HEK293T (cell line): ENCODE data around the gene TPM1.

Source experiments
- CTCF ChIA-PET: fragments of 350-600 bp; formaldehyde crosslinking; extraction: SDS; loops from one replicate; lab custom pipeline; 2021; ENCODE audit warnings: antibody characterized with exemption, inconsistent platforms; lab: Yijun Ruan, JAX
- POLR2A ChIA-PET: fragments of 350-600 bp; formaldehyde crosslinking; extraction: SDS; loops from one replicate; lab custom pipeline; 2020; ENCODE audit warnings: antibody characterized with exemption, inconsistent platforms; lab: Yijun Ruan, JAX
- DNase-seq: peaks from one replicate; pipeline ENCODE4 v3.0.0; 2012; ENCODE audit warnings: mixed read lengths; ENCODE audit errors: extremely low spot score
- ARNT ChIP-seq: fragments of 450-650 bp; IDR thresholded peaks from 2 replicates; pipeline ENCODE4 v1.6.1; 2017; ENCODE audit warnings: mild to moderate bottlenecking
- BHLHE40 ChIP-seq: fragments of 450-650 bp; IDR thresholded peaks from 2 replicates; pipeline ENCODE4 v1.6.1; 2016; ENCODE audit warnings: mild to moderate bottlenecking, moderate library complexity, borderline replicate concordance
- CTBP1 ChIP-seq: fragments of 450-650 bp; IDR thresholded peaks from 2 replicates; pipeline ENCODE4 v1.6.1; 2016; ENCODE audit warnings: borderline replicate concordance
- ELF4 ChIP-seq: fragments of 450-650 bp; IDR thresholded peaks from 2 replicates; pipeline ENCODE4 v1.6.1; 2017; ENCODE audit warnings: antibody characterized with exemption
- FOXA1 ChIP-seq: fragments of 450-650 bp; IDR thresholded peaks from 2 replicates; pipeline ENCODE4 v1.6.1; 2016; ENCODE audit warnings: mild to moderate bottlenecking
- FOXK2 ChIP-seq: fragments of 450-650 bp; IDR thresholded peaks from 2 replicates; pipeline ENCODE4 v1.6.1; 2016; ENCODE audit warnings: mild to moderate bottlenecking
- FOXM1 ChIP-seq: fragments of 450-650 bp; IDR thresholded peaks from 2 replicates; pipeline ENCODE4 v1.6.1; 2017; ENCODE audit warnings: mild to moderate bottlenecking, borderline replicate concordance
- HDGF ChIP-seq: fragments of 450-650 bp; IDR thresholded peaks from 2 replicates; pipeline ENCODE4 v1.6.1; 2017; ENCODE audit warnings: antibody characterized with exemption, borderline replicate concordance
- L3MBTL2 ChIP-seq: fragments of 450-650 bp; conservative IDR thresholded peaks from 2 replicates; pipeline ENCODE4 v1.6.1; 2016; ENCODE audit warnings: mild to moderate bottlenecking
- LEF1 ChIP-seq: fragments of 450-650 bp; IDR thresholded peaks from 2 replicates; pipeline ENCODE4 v1.6.1; 2017; ENCODE audit warnings: mild to moderate bottlenecking, borderline replicate concordance
- NFRKB ChIP-seq: fragments of 450-650 bp; IDR thresholded peaks from 2 replicates; pipeline ENCODE4 v1.6.1; 2016; ENCODE audit warnings: mild to moderate bottlenecking, moderate library complexity
- SP1 ChIP-seq: fragments of 450-650 bp; IDR thresholded peaks from 2 replicates; pipeline ENCODE4 v1.6.1; 2017
- SUZ12 ChIP-seq: fragments of 450-650 bp; IDR thresholded peaks from 2 replicates; pipeline ENCODE4 v1.6.1; 2016; ENCODE audit warnings: mild to moderate bottlenecking
- TARDBP ChIP-seq: fragments of 450-650 bp; IDR thresholded peaks from 2 replicates; pipeline ENCODE4 v1.6.1; 2016
- ZNF384 ChIP-seq: fragments of 450-650 bp; IDR thresholded peaks from 2 replicates; pipeline ENCODE4 v1.6.1; 2016
- TF ChIP-seq, protein P1 (sequence below): fragments of 450-650 bp; IDR thresholded peaks from 2 replicates; pipeline ENCODE4 v1.6.1; 2016

The TPM1 gene

DNA sequence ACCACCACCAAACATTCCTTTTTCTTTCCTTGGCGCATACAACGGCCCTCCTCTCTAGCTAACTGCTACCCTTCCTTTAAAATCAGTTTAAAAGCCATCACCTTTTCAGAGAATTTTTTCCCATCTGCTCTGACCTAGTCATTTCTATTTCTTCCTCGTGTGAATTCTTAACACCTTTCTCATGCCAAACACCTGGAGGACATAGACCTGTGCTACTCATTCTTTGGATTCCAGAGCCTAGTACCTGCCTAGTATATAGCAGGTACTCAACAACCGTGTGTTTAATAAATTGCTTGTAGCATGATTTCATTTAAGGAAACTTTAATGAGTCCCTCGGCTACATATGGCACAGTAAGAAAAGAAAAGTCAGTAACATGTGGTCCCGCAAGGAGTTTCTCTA is 2.0 kb upstream of the TPM1 start:
- TF ChIP-seq NFRKB (no peak), HDGF (no peak), ELF4 (no peak), L3MBTL2 (no peak), SUZ12 (no peak), FOXK2 (no peak), ZNF384 (no peak), BHLHE40 (no peak), CTBP1 (no peak), SP1 (no peak), FOXM1 (no peak), TARDBP (no peak), LEF1 (no peak), ARNT (no peak), FOXA1 (no peak)
- TF ChIP-seq, protein P1, sequence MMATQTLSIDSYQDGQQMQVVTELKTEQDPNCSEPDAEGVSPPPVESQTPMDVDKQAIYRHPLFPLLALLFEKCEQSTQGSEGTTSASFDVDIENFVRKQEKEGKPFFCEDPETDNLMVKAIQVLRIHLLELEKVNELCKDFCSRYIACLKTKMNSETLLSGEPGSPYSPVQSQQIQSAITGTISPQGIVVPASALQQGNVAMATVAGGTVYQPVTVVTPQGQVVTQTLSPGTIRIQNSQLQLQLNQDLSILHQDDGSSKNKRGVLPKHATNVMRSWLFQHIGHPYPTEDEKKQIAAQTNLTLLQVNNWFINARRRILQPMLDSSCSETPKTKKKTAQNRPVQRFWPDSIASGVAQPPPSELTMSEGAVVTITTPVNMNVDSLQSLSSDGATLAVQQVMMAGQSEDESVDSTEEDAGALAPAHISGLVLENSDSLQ = no peak
- CTCF ChIA-PET = no interaction called here
- DNase-seq = no peak
- POLR2A ChIA-PET = no interaction called here

DNA sequence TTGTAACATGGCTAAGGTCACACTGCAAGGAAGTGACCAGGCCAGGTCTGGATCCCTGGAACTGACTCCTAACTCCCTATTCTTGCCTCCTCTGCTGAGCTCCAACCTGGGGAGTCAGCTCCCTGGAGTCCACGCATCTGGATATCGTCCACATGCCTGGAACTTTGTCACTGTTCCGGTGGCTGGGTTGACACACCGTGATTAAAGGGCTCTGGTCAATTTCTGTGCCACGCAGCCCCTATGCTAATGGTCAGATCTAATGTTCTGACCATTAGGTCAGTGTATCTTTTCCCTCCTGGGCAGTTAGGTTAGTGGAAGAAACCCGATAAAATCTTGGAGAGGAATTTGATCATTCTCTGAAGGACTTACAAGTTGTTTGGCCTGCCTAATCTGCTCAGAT is 1.6 kb upstream of the TPM1 start:
- ChIA-PET CTCF (no interaction called here), POLR2A (no interaction called here)
- TF ChIP-seq L3MBTL2 (no peak), FOXM1 (no peak), HDGF (no peak), SP1 (no peak), NFRKB (no peak), FOXA1 (no peak), SUZ12 (no peak), ARNT (no peak), FOXK2 (no peak)
- DNase-seq = no peak

DNA sequence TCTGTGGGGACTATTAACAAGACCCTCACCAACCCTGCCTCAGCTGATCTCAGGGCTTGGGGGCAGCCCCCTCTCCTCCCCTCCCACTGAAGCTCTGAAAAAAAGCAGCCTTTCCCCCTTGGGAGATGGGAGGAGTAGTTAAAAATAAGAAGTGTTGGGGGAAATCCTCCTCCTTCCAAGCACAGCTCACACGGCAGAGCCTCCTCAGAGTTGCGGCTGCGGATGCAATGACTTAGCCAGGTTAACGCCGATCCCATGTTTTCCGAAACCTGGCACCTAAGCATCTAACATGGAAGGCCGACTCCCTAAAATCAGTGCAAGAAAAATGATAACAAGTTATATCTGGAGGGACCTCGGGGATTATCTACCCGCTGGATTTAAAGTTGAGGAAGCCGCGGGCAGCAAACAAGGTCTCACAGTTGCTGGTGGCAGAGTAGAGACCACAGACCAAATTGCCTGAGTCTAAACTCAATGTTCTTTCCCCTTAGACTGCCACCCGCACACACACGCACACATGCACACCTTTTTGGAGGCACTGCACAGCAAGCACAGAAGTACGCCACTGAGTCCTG is 1.1 kb upstream of the TPM1 start:
- DNase-seq = no peak
- TF ChIP-seq NFRKB = no peak
- TF ChIP-seq CTBP1 = no peak
- TF ChIP-seq ARNT = no peak
- TF ChIP-seq HDGF = no peak
- no peak for TF ChIP-seq FOXA1
- no peak for TF ChIP-seq TARDBP
- no peak for TF ChIP-seq ELF4
- TF ChIP-seq LEF1 = no peak
- no peak for TF ChIP-seq BHLHE40
- TF ChIP-seq, protein P1 = no peak
- no peak for TF ChIP-seq L3MBTL2
- no peak for TF ChIP-seq FOXK2
- TF ChIP-seq SP1 = no peak
- TF ChIP-seq SUZ12 = no peak
- no peak for TF ChIP-seq ZNF384
- TF ChIP-seq FOXM1 = no peak
- ChIA-PET POLR2A (no interaction called here), CTCF (no interaction called here)

DNA sequence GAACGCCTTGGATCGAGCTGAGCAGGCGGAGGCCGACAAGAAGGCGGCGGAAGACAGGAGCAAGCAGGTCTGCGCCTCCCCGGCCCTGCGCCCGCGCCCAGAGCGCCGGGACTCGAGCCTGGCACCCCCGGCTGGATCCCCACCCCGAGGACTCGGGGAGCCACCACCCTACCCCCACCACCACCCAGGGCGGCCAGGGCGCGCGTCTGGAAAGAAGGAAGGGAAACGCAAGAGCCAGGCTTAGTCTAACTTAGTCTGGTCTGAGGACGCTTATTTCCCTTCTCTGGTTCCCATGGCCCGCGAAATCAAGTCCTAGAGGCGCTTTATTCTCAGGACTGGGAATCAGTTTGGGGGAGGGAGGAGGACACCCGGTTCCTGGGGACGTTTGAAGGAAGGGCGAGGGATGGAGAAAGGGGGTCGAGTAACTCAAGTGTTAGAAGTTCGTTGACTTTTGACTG is 359 bp downstream of the TPM1 start:
- ChIA-PET POLR2A (no interaction called here), CTCF (no interaction called here)
- DNase-seq = no peak
- no peak for TF ChIP-seq FOXA1
- no peak for TF ChIP-seq SUZ12
- TF ChIP-seq LEF1 = no peak
- TF ChIP-seq CTBP1 = no peak
- TF ChIP-seq ELF4 = no peak
- TF ChIP-seq L3MBTL2 = no peak
- TF ChIP-seq, protein P1 = no peak
- TF ChIP-seq FOXK2 = no peak
- TF ChIP-seq ZNF384 = no peak
- TF ChIP-seq TARDBP = no peak
- no peak for TF ChIP-seq SP1
- TF ChIP-seq BHLHE40 = no peak
- no peak for TF ChIP-seq NFRKB
- no peak for TF ChIP-seq HDGF
- TF ChIP-seq ARNT = no peak
- TF ChIP-seq FOXM1 = no peak

DNA sequence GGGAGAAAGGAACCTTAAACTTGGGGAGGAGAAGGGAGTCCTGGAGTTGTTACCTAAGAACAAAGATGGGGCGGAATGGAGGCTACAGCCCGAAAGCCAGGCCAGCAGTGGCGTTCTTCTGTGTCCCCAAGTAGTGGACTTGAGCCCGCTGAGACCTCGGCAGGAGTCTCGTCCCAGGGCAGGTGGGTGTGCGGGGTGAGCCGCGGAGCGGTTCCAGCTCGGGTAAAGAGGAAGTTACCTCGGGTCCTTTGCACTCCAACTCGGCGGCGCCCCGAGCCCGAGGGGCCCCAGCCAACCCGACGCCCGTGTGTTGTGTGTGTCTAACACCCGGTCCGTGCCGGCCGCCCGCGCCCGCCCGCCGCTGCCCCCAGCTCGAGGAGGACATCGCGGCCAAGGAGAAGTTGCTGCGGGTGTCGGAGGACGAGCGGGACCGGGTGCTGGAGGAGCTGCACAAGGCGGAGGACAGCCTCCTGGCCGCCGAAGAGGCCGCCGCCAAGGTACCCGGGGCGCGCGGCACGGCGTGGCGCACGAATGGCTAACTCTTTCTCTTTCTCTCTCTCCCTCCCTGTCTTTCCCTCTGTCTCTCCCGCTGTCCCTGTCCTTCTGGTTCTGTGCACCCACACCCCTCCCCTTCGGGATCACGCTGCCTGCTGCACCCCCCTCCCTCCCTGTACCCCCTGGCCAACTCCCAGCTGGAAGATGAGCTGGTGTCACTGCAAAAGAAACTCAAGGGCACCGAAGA is 959 bp downstream of the TPM1 start:
- TF ChIP-seq, protein P1 = no peak
- no peak for TF ChIP-seq L3MBTL2
- no peak for TF ChIP-seq CTBP1
- TF ChIP-seq LEF1 = no peak
- no peak for TF ChIP-seq ARNT
- TF ChIP-seq SP1 = no peak
- no peak for TF ChIP-seq ELF4
- TF ChIP-seq HDGF = no peak
- no peak for TF ChIP-seq ZNF384
- no peak for TF ChIP-seq TARDBP
- no peak for TF ChIP-seq FOXK2
- no peak for DNase-seq
- ChIA-PET CTCF (interaction anchor here (0.6 kb wide), 1 partner anchor 34 kb away, joined by 3 read pairs; no protein-coding TSS in a partner anchor), POLR2A (no interaction called here)
